Lung (tissue), 12 donors: ENCODE measurements around the gene ABCC6. TPM values are rescaled to one million over a fixed set of nuclear protein-coding genes. Genes with fewer than 3 reads are reported as not detected.
A peak's percentile ranks its signal among the peaks of the same experiment; 100 is the strongest.

ENCODE experiments used
- ATAC-seq: fragments of 200-7000 bp; cut with Tn5 transposase; one replicate; pipeline ENCODE4 v1.9.1; 2020; ENCODE audit warnings: moderate number of reproducible peaks; ENCODE audit not compliant: insufficient read depth, low FRiP score
- DNase-seq, 3 donors: peaks; one replicate each; pipeline ENCODE4 v3.0.0-alpha.2; 2013 to 2017
- H3K27ac ChIP-seq, 2 donors: one replicate each; pipeline ENCODE4 v1.5.1; 2013; ENCODE audit warnings: mild to moderate bottlenecking in 2 of 2, moderate library complexity in 2 of 2, control low read depth in 1 of 2, inconsistent platforms in 1 of 2, low read depth in 1 of 2, low read length in 1 of 2
- H3K27me3 ChIP-seq, 3 donors: one replicate each; pipeline ENCODE4 v1.5.1; 2013; ENCODE audit warnings: low read length in 2 of 3; ENCODE audit not compliant: control insufficient read depth in 3 of 3, insufficient read depth in 3 of 3
- H3K36me3 ChIP-seq, 4 donors: one replicate each; pipeline ENCODE4 v1.5.1; 2013; ENCODE audit warnings: low read length in 4 of 4, mild to moderate bottlenecking in 1 of 4, moderate library complexity in 1 of 4; ENCODE audit not compliant: control insufficient read depth in 4 of 4, insufficient read depth in 4 of 4
- H3K4me1 ChIP-seq, 5 donors: one replicate each; pipeline ENCODE4 v1.5.1; 2013; ENCODE audit warnings: low read length in 5 of 5, mild to moderate bottlenecking in 2 of 5, moderate library complexity in 1 of 5; ENCODE audit not compliant: control insufficient read depth in 5 of 5, insufficient read depth in 5 of 5
- H3K4me3 ChIP-seq: one replicate; pipeline ENCODE4 v1.5.1; 2013; ENCODE audit warnings: mild to moderate bottlenecking, control low read depth, moderate library complexity
- H3K9ac ChIP-seq, 2 donors: one replicate each; pipeline ENCODE4 v1.5.1; 2013; ENCODE audit warnings: low read length in 2 of 2, control low read depth in 1 of 2; ENCODE audit not compliant: insufficient read depth in 1 of 2
- H3K9me3 ChIP-seq, 4 donors: one replicate each; pipeline ENCODE4 v1.5.1; 2013; ENCODE audit warnings: low read length in 3 of 4, mild to moderate bottlenecking in 1 of 4, moderate library complexity in 1 of 4; ENCODE audit not compliant: control insufficient read depth in 4 of 4, insufficient read depth in 3 of 4
- CTCF ChIP-seq: IDR thresholded peaks from 2 replicates; pipeline ENCODE4 v1.5.1; 2012; ENCODE audit warnings: mild to moderate bottlenecking; ENCODE audit errors: control extremely low read depth, extremely low read depth
- WGBS, 2 donors: extraction: QIAGEN DNeasy Blood & Tissue Kit; methylation state at CpG; one replicate each; pipeline ENCODE4 v1.1.7; 2013; 5-methylcytosine and 5-hydroxymethylcytosine counted together
- polyA plus RNA-seq, 2 donors: library from polyadenylated mRNA; stranded (reverse); fragments of 200-250 nt; gene quantifications; one replicate each; pipeline ENCODE4 v1.2.1, GENCODE V29; 2013
- total RNA-seq, 2 donors: library from RNA; depleted of rRNA in 1 of 2; stranded (reverse); fragments of >200 nt in 1 of 2; gene quantifications; one replicate each; pipeline ENCODE4 v1.2.1, GENCODE V29; 2014 to 2021
- donor health status: control.
- donor health status: control.
- donor health status: Bipolar disorder and iron deficiency.
- donor health status: healthy.
- donor health status: DM: yes; HTN: yes; CAD: no.

The ABCC6 gene
- total and polyA plus RNA-seq, 4 donors, result 10.0 to 37.0 (median 23.9) TPM

GRCh38 chr16:16176328-16176727 is 47.0 kb downstream of the ABCC6 start:
- Histone ChIP-seq H3K4me3 (no peak overlapping the region), H3K27me3 (no peaks in the 10 kb centered on the region), H3K9me3 (peaks cover 0 to 3% (median 0%) of the 10 kb centered on the region in 4 donors), H3K27ac (no peak overlapping the region), H3K4me1 (peaks cover 0 to 4% (median 0%) of the 10 kb centered on the region in 5 donors), H3K36me3 (peaks cover 0 to 6% (median 0%) of the 10 kb centered on the region in 4 donors), H3K9ac (no peak overlapping the region)
- DNase-seq (no peak), ATAC-seq (no peak)
- TF ChIP-seq CTCF, result no peak

DNA sequence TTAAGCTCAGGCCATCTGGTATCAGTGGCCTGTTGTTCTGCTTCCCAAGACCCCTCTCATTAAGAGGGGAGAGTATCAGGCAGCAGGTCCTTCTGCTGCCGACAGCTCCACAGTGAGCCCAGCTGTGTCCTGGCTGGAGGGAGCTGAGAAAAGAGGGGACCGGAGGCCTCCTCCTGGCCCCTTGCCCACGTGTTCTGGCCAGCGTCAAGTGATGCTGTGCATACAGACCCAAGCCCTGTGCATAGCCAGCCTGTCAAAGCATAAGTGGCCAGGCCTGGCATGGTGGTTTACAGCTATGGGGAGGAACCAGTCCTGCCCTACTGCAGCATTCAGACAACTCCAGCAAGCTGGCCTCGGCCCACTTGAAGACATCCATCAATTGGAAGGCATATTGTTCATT is 48.0 kb downstream of the ABCC6 start:
- WGBS, 2 donors, result 71 to 77% methylated on average over 5 of the region's 5 CpGs
- no peaks in the 10 kb centered on the region for H3K27me3 ChIP-seq
- peaks cover 0 to 3% (median 0%) of the 10 kb centered on the region in 4 donors for H3K9me3 ChIP-seq
- TF ChIP-seq CTCF, result no peak
- H3K36me3 ChIP-seq, result peaks cover 0 to 6% (median 0%) of the 10 kb centered on the region in 4 donors
- peaks cover 0 to 4% (median 0%) of the 10 kb centered on the region in 5 donors for H3K4me1 ChIP-seq
- peak; percentile 55 to 72 (median 65) for DNase-seq
- ATAC-seq, result no peak
- no peak overlapping the region for H3K9ac ChIP-seq
- H3K4me3 ChIP-seq, result no peak overlapping the region
- H3K27ac ChIP-seq, result no peak overlapping the region

- Histone ChIP-seq H3K4me1 (peaks cover 0 to 4% (median 0%) of the 10 kb centered on the region in 5 donors), H3K27me3 (no peaks in the 10 kb centered on the region), H3K27ac (no peak overlapping the region), H3K9ac (no peak overlapping the region), H3K9me3 (no peaks in the 10 kb centered on the region), H3K4me3 (no peak overlapping the region), H3K36me3 (peaks cover 0 to 11% (median 0%) of the 10 kb centered on the region in 4 donors)
- DNase-seq (no peak), ATAC-seq (no peak)
- 84 to 91% methylated on average over 4 of the region's 4 CpGs for WGBS, 2 donors
- TF ChIP-seq CTCF, result no peak
These were observed 50.3 kb downstream of the ABCC6 start for GRCh38 chr16:16172991-16173390.

DNA sequence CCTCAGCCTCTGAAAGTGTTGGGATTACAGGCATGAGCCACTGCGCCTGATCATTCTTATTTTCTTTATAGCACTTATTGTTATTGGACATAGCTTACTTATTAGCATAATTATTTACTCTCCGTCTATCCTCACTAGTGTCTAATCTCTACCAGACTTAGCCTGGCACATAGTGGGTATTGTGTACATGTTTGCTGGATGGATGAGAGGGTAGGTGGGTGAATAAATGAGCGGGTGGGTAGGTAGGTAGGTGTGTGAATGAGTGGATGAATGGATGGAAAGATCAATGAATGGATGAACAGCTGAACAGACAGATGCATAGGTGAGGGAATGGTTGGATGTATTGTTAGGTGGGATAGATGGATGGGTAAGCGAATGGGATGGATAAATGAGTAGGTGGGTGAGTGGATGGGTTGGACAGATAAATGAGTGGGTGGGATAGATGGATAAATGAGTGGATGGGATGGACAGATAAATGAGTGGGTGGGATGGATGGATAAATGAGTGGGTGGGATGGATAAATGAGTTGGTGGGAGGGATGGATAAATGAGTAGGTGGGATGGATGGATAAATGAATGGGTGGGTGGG is 51.9 kb downstream of the ABCC6 start:
- Histone ChIP-seq H3K9me3 (no peaks in the 10 kb centered on the region), H3K4me1 (peaks cover 0 to 4% (median 0%) of the 10 kb centered on the region in 5 donors), H3K9ac (no peak overlapping the region), H3K36me3 (peaks cover 0 to 11% (median 0%) of the 10 kb centered on the region in 4 donors), H3K4me3 (no peak overlapping the region), H3K27me3 (no peaks in the 10 kb centered on the region), H3K27ac (no peak overlapping the region)
- ATAC-seq (no peak), DNase-seq (no peak)
- no peak for TF ChIP-seq CTCF
- 90 to 96% methylated on average over 4 of the region's 4 CpGs for WGBS, 2 donors
